Calu3 (cell line): ENCODE results near the gene OR51L1. TPM values are rescaled to one million over a fixed set of nuclear protein-coding genes. Genes with fewer than 3 reads are reported as not detected.

ENCODE experiments used
- BruUV-seq: library from RNA; stranded (reverse); fragments of 400-500 nt; replicated peaks from 2 replicates; lab custom pipeline; 2021; lab: Mats Ljungman, UMichigan
- CTCF ChIA-PET: fragments of 300-600 bp; sonication (Branson Sonifier 250); formaldehyde crosslinking; loops from one replicate; lab custom pipeline; 2022; ENCODE audit warnings: antibody characterized with exemption; lab: Charles Lee
- DNase-seq: peaks from one replicate; pipeline ENCODE4 v3.0.0; 2022
- H3K27ac Mint-ChIP-seq: one replicate; pipeline ENCODE4 v1.8.0; 2022; ENCODE audit warnings: mixed read lengths; ENCODE audit not compliant: unreplicated experiment
- H3K27me3 Mint-ChIP-seq: one replicate; pipeline ENCODE4 v1.8.0; 2022; ENCODE audit warnings: mixed read lengths; ENCODE audit not compliant: unreplicated experiment
- H3K36me3 Mint-ChIP-seq: one replicate; pipeline ENCODE4 v1.8.0; 2022; ENCODE audit warnings: mild to moderate bottlenecking, moderate library complexity, mixed read lengths; ENCODE audit not compliant: insufficient read depth, unreplicated experiment
- H3K4me1 Mint-ChIP-seq: one replicate; pipeline ENCODE4 v1.8.0; 2022; ENCODE audit warnings: mild to moderate bottlenecking, low read depth, mixed read lengths; ENCODE audit not compliant: unreplicated experiment
- H3K4me3 Mint-ChIP-seq: one replicate; pipeline ENCODE4 v1.8.0; 2022; ENCODE audit warnings: mild to moderate bottlenecking, low read depth, moderate library complexity, mixed read lengths; ENCODE audit not compliant: unreplicated experiment
- H3K9me3 Mint-ChIP-seq: one replicate; pipeline ENCODE4 v1.8.0; 2022; ENCODE audit warnings: low read depth, mixed read lengths; ENCODE audit not compliant: unreplicated experiment
- intact Hi-C: fragments of 100-400 bp; cut with micrococcal nuclease; formaldehyde crosslinking; loops from one replicate; pipeline ENCODE4 v1.10.0; 2022; ENCODE audit not compliant: unreplicated experiment
- total RNA-seq: library from RNA; stranded (reverse); gene quantifications from 2 replicates; pipeline ENCODE4 v1.2.3, GENCODE V29; 2022
- TF ChIP-seq, protein P1 (sequence below): fragments of 200-600 bp; IDR thresholded peaks from one replicate; pipeline ENCODE4 v1.8.0; 2022; ENCODE audit warnings: antibody characterized with exemption; ENCODE audit not compliant: unreplicated experiment

Gene OR51L1
- total RNA-seq, 1 experiment from 2014 or later = not detected

DNA sequence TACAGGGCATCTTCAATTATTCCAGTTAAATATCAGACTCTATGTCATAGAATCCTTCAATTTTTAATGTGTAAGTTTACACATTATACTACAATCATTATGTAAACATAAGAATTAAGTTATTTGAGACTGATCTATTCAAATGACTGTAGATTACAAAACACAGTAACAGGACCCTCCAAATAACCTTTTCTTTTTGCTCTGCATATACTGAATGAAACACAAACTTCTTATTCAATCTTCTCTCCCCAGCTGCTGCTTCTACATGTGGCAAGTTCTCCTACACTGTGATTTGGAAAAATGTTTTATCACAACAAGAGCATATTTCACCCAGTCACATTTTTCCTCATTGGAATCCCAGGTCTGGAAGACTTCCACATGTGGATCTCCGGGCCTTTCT lies 51.6 kb downstream of the OR51L1 start, which contains the start of gene OR52J3:
Gene OR52J3, plus strand, starts transcription at position 301 of the 400 bp plus-strand sequence. Its CDS starts 0 bp downstream, at position 301.
- Mint-ChIP-seq H3K9me3 (no peaks in the 10 kb centered on the region), H3K4me3 (no peak within 1 kb of the TSS), H3K27ac (no peak within 1 kb of the TSS), H3K36me3 (no peaks in the 10 kb centered on the region), H3K4me1 (peaks cover 2% of the 10 kb centered on the region), H3K27me3 (no peaks in the 10 kb centered on the region)
- intact Hi-C loops = no loop called here
- DNase-seq = no peak
- TF ChIP-seq, protein P1, sequence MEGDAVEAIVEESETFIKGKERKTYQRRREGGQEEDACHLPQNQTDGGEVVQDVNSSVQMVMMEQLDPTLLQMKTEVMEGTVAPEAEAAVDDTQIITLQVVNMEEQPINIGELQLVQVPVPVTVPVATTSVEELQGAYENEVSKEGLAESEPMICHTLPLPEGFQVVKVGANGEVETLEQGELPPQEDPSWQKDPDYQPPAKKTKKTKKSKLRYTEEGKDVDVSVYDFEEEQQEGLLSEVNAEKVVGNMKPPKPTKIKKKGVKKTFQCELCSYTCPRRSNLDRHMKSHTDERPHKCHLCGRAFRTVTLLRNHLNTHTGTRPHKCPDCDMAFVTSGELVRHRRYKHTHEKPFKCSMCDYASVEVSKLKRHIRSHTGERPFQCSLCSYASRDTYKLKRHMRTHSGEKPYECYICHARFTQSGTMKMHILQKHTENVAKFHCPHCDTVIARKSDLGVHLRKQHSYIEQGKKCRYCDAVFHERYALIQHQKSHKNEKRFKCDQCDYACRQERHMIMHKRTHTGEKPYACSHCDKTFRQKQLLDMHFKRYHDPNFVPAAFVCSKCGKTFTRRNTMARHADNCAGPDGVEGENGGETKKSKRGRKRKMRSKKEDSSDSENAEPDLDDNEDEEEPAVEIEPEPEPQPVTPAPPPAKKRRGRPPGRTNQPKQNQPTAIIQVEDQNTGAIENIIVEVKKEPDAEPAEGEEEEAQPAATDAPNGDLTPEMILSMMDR = no peak
- CTCF ChIA-PET = no interaction called here
- BruUV-seq = no TSS peak

DNA sequence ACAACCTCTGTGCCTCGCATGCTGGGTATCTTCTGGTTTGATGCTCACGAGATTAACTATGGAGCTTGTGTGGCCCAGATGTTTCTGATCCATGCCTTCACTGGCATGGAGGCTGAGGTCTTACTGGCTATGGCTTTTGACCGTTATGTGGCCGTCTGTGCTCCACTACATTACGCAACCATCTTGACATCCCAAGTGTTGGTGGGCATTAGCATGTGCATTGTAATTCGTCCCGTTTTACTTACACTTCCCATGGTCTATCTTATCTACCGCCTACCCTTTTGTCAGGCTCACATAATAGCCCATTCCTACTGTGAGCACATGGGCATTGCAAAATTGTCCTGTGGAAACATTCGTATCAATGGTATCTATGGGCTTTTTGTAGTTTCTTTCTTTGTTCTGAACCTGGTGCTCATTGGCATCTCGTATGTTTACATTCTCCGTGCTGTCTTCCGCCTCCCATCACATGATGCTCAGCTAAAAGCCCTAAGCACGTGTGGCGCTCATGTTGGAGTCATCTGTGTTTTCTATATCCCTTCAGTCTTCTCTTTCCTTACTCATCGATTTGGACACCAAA lies 52.2 kb downstream of the OR51L1 start:
- intact Hi-C loops = no loop called here
- Mint-ChIP-seq H3K9me3 (no peaks in the 10 kb centered on the region), H3K27me3 (no peaks in the 10 kb centered on the region), H3K27ac (no peak overlapping the region), H3K4me1 (no peaks in the 10 kb centered on the region), H3K4me3 (no peak overlapping the region), H3K36me3 (no peaks in the 10 kb centered on the region)
- BruUV-seq = no TSS peak
- TF ChIP-seq, protein P1 = no peak
- DNase-seq = no peak
- CTCF ChIA-PET = no interaction called here

Other genes with a start within 250 kb of the OR51L1 start
- gene OR51F1, start 224.9 kb upstream of the OR51L1 start, total RNA-seq = not detected in 2 replicates
- gene OR52R1, start 190.5 kb upstream of the OR51L1 start, total RNA-seq = not detected in 2 replicates
- not detected in 2 replicates for gene OR51F2, start 173.5 kb upstream of the OR51L1 start, total RNA-seq
- gene OR51S1, start 145.6 kb upstream of the OR51L1 start, total RNA-seq = not detected in 2 replicates
- not detected in 2 replicates for gene OR51T1, start 113.0 kb upstream of the OR51L1 start, total RNA-seq
- not detected in 2 replicates for gene OR51A7, start 91.1 kb upstream of the OR51L1 start, total RNA-seq
- gene OR51G2, start 75.5 kb upstream of the OR51L1 start, total RNA-seq = not detected in 2 replicates
- not detected in 2 replicates for gene OR51G1, start 70.5 kb upstream of the OR51L1 start, total RNA-seq
- not detected in 2 replicates for gene OR51A4, start 47.2 kb upstream of the OR51L1 start, total RNA-seq
- not detected in 2 replicates for gene OR51A2, start 39.1 kb upstream of the OR51L1 start, total RNA-seq
- not detected in 2 replicates for gene OR52J3, start 51.7 kb downstream of the OR51L1 start, total RNA-seq
- gene OR52E2, start 64.8 kb downstream of the OR51L1 start, total RNA-seq = not detected in 2 replicates
- gene OR52E1, start 74.7 kb downstream of the OR51L1 start, total RNA-seq = not detected in 2 replicates
- not detected in 2 replicates for gene OR52A5, start 143.5 kb downstream of the OR51L1 start, total RNA-seq
- not detected in 2 replicates for gene OR52A1, start 159.9 kb downstream of the OR51L1 start, total RNA-seq
- gene OR51V1, start 205.8 kb downstream of the OR51L1 start, total RNA-seq = not detected in 2 replicates
- gene HBB, start 232.2 kb downstream of the OR51L1 start, total RNA-seq = not detected in 2 replicates
- gene HBD, start 239.6 kb downstream of the OR51L1 start, total RNA-seq = not detected in 2 replicates